ENCODE results near the gene ZNF385D.
"Not testable (repeated sequence)": the region's sequence is repeated elsewhere in the genome, so short reads cannot be mapped to it uniquely, and the experiment has no call there.

ZNF385D gene

DNA sequence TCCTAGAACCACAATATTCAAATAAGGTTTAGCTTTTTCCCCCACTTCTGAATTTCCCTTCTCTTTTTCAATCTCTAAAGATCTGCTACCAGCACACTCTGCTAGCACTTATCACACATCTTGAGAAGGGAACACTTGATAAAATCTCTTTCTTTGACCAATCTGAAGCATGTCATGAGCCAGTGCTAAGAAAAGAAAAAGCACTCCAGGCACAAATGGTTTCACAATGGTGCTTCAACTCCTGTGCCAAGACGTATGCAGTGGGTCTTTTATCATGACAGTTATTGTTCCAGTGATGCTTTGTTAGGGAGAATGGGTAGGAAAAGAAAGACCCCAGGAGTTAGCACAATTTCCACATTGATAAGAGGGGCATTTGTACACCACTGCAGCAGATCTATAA lies 248.4 kb downstream of the ZNF385D start:
- H3K4me1 ChIP-seq (ENCODE audit: insufficient read depth, low read length): no peaks in the 10 kb centered on the region
- TF ChIP-seq, protein P1, sequence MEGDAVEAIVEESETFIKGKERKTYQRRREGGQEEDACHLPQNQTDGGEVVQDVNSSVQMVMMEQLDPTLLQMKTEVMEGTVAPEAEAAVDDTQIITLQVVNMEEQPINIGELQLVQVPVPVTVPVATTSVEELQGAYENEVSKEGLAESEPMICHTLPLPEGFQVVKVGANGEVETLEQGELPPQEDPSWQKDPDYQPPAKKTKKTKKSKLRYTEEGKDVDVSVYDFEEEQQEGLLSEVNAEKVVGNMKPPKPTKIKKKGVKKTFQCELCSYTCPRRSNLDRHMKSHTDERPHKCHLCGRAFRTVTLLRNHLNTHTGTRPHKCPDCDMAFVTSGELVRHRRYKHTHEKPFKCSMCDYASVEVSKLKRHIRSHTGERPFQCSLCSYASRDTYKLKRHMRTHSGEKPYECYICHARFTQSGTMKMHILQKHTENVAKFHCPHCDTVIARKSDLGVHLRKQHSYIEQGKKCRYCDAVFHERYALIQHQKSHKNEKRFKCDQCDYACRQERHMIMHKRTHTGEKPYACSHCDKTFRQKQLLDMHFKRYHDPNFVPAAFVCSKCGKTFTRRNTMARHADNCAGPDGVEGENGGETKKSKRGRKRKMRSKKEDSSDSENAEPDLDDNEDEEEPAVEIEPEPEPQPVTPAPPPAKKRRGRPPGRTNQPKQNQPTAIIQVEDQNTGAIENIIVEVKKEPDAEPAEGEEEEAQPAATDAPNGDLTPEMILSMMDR (IDR thresholded peaks at IDR 0.05; ENCODE audit: borderline replicate concordance, extremely low read depth, low read length, poor library complexity, severe bottlenecking): no peak
- TF ChIP-seq EZH2 (IDR thresholded peaks at IDR 0.05; ENCODE audit: borderline replicate concordance, low read depth, low read length, severe bottlenecking): no peak
- H3K9ac ChIP-seq (ENCODE audit: low read depth, low read length): no peak overlapping the region
- no peak for DNase-seq
- H3K27ac ChIP-seq (ENCODE audit: low read length): no peak overlapping the region
- no peak for ATAC-seq (ENCODE audit: insufficient read depth, low read depth)
- H3K36me3 ChIP-seq (ENCODE audit: insufficient read depth, low read length): no peaks in the 10 kb centered on the region
- H2AFZ ChIP-seq (ENCODE audit: low read depth, low read length): no peak overlapping the region
- H4K20me1 ChIP-seq (ENCODE audit: insufficient read depth, low read length): no peaks in the 10 kb centered on the region
- H3K9me3 ChIP-seq (ENCODE audit: insufficient read depth, low read length, severe bottlenecking): no peaks in the 10 kb centered on the region
- no peaks in the 10 kb centered on the region for H3K79me2 ChIP-seq (ENCODE audit: insufficient read depth, low read length)
- H3K4me2 ChIP-seq (ENCODE audit: insufficient read depth, low read length): no peak overlapping the region
- H3K4me3 ChIP-seq (ENCODE audit: low read depth in 1 of 2, low read length in 2 of 2): no peak overlapping the region
- H3K27me3 ChIP-seq (ENCODE audit: insufficient read depth, low read length, poor library complexity): no peaks in the 10 kb centered on the region

DNA sequence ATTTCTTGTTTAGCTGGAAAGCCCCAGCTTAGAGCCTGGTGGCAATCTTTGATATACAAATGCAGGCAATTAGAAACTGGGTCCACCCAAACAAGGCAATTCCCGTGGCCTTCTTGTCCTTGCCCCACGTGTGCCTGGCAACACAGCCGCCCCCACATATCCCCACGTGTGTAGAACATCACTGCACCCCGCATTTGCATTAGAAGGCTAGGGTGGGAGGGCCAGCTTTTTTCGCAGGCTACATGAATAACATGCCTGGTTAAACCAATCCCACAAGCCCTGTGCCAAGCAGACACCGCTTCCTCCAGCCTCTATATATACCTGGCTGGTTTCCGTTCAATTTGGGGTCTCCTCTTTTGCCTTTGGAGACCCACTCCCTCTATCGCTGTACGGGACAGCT lies 250.2 kb downstream of the ZNF385D start:
- Histone ChIP-seq H3K79me2 (ENCODE audit: insufficient read depth, low read length) (no peaks in the 10 kb centered on the region), H3K4me1 (ENCODE audit: insufficient read depth, low read length) (no peaks in the 10 kb centered on the region), H3K4me3 (ENCODE audit: low read depth in 1 of 2, low read length in 2 of 2) (no peak overlapping the region), H3K4me2 (ENCODE audit: insufficient read depth, low read length) (no peak overlapping the region), H3K27ac (ENCODE audit: low read length) (no peak overlapping the region), H3K9ac (ENCODE audit: low read depth, low read length) (no peak overlapping the region), H3K27me3 (ENCODE audit: insufficient read depth, low read length, poor library complexity) (no peaks in the 10 kb centered on the region), H2AFZ (ENCODE audit: low read depth, low read length) (no peak overlapping the region), H3K9me3 (ENCODE audit: insufficient read depth, low read length, severe bottlenecking) (no peaks in the 10 kb centered on the region), H4K20me1 (ENCODE audit: insufficient read depth, low read length) (no peaks in the 10 kb centered on the region), H3K36me3 (ENCODE audit: insufficient read depth, low read length) (no peaks in the 10 kb centered on the region)
- TF ChIP-seq, protein P1 (IDR thresholded peaks at IDR 0.05; ENCODE audit: borderline replicate concordance, extremely low read depth, low read length, poor library complexity, severe bottlenecking): no peak
- TF ChIP-seq EZH2 (IDR thresholded peaks at IDR 0.05; ENCODE audit: borderline replicate concordance, low read depth, low read length, severe bottlenecking): no peak
- no peak for DNase-seq
- no peak for ATAC-seq (ENCODE audit: insufficient read depth, low read depth)

DNA sequence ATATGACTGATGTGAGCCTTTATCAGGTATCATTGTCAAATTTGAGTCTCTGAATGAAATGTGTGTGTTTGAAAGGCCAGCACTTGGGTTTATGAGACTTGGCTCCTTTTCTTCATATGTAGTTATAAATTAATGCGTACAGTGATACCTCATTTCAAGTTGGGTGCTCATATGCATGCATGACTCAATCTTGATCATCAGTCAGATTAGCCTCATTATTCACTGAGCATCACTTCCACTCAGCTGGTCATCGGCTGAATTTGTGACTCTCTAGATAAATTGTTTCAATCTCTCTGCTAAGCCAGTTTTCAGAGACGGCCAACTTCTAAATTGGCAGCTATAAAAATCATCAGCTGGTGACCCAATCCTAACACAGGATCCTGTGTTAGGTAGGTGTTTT lies 260.3 kb downstream of the ZNF385D start:
- H3K9ac ChIP-seq (ENCODE audit: low read depth, low read length); H3K9me3 ChIP-seq (ENCODE audit: insufficient read depth, low read length, severe bottlenecking); H3K4me2 ChIP-seq (ENCODE audit: insufficient read depth, low read length); H3K27ac ChIP-seq (ENCODE audit: low read length); H3K4me1 ChIP-seq (ENCODE audit: insufficient read depth, low read length); H3K36me3 ChIP-seq (ENCODE audit: insufficient read depth, low read length); H2AFZ ChIP-seq (ENCODE audit: low read depth, low read length); ATAC-seq (ENCODE audit: insufficient read depth, low read depth); DNase-seq; H3K27me3 ChIP-seq (ENCODE audit: insufficient read depth, low read length, poor library complexity); H3K4me3 ChIP-seq (ENCODE audit: low read depth in 1 of 2, low read length in 2 of 2); H3K79me2 ChIP-seq (ENCODE audit: insufficient read depth, low read length); H4K20me1 ChIP-seq (ENCODE audit: insufficient read depth, low read length): not testable (repeated sequence)

DNA sequence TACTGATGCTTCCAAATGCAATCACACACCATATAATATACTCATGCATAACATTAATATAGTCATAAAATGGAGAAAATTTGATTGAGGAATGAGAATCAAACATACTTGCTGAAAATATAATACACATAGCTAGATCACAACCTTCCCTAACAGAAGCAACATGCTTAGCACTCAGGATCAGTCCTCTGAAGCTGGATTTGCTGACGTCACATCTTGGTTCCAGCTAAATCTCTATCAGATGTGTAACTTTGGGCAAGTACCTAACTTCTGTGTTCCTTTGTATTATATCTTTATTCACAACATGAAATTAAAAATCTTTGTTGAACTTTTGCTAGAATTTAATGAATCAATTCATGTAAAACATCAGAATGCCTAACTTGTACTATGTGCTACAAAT lies 263.5 kb downstream of the ZNF385D start:
- Histone ChIP-seq H2AFZ (ENCODE audit: low read depth, low read length) (no peak overlapping the region), H3K9ac (ENCODE audit: low read depth, low read length) (no peak overlapping the region), H3K4me2 (ENCODE audit: insufficient read depth, low read length) (no peak overlapping the region), H3K27me3 (ENCODE audit: insufficient read depth, low read length, poor library complexity) (no peaks in the 10 kb centered on the region), H3K36me3 (ENCODE audit: insufficient read depth, low read length) (no peaks in the 10 kb centered on the region), H3K9me3 (ENCODE audit: insufficient read depth, low read length, severe bottlenecking) (no peaks in the 10 kb centered on the region), H4K20me1 (ENCODE audit: insufficient read depth, low read length) (no peaks in the 10 kb centered on the region), H3K79me2 (ENCODE audit: insufficient read depth, low read length) (no peaks in the 10 kb centered on the region), H3K4me1 (ENCODE audit: insufficient read depth, low read length) (no peaks in the 10 kb centered on the region), H3K4me3 (ENCODE audit: low read depth in 1 of 2, low read length in 2 of 2) (no peak overlapping the region), H3K27ac (ENCODE audit: low read length) (no peak overlapping the region)
- no peak for TF ChIP-seq EZH2 (IDR thresholded peaks at IDR 0.05; ENCODE audit: borderline replicate concordance, low read depth, low read length, severe bottlenecking)
- TF ChIP-seq, protein P1 (IDR thresholded peaks at IDR 0.05; ENCODE audit: borderline replicate concordance, extremely low read depth, low read length, poor library complexity, severe bottlenecking): no peak
- no peak for ATAC-seq (ENCODE audit: insufficient read depth, low read depth)
- no peak for DNase-seq

DNA sequence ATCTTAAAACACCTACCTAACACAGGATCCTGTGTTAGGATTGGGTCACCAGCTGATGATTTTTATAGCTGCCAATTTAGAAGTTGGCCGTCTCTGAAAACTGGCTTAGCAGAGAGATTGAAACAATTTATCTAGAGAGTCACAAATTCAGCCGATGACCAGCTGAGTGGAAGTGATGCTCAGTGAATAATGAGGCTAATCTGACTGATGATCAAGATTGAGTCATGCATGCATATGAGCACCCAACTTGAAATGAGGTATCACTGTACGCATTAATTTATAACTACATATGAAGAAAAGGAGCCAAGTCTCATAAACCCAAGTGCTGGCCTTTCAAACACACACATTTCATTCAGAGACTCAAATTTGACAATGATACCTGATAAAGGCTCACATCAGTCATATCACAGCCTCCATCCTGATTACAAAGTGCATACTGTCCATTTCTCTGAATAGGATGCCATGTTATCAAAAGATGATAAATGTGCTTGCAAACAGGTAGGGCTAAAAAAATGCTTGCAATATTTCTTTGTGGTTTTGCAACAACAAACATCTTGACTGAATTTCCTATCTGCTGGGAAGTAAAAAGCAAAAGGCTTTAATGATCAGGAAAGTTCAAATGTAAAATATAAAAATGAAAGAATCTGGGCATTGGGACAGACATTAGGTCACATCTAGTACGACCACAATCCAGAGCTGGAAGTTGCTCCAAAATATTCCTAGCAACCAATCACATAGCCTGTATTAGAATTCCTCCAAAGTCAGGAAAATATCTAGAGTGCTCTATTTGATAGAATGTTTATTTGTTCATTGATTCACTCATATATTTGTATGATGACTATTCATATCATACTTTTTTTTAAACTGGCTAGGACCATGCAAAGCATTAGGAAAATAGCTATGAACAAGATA lies 264.7 kb downstream of the ZNF385D start:
- H3K9me3 ChIP-seq (ENCODE audit: insufficient read depth, low read length, severe bottlenecking); H3K79me2 ChIP-seq (ENCODE audit: insufficient read depth, low read length); H3K27me3 ChIP-seq (ENCODE audit: insufficient read depth, low read length, poor library complexity); H2AFZ ChIP-seq (ENCODE audit: low read depth, low read length); H3K4me3 ChIP-seq (ENCODE audit: low read depth in 1 of 2, low read length in 2 of 2); H3K36me3 ChIP-seq (ENCODE audit: insufficient read depth, low read length); H3K9ac ChIP-seq (ENCODE audit: low read depth, low read length); DNase-seq; H3K4me1 ChIP-seq (ENCODE audit: insufficient read depth, low read length); H3K27ac ChIP-seq (ENCODE audit: low read length); H3K4me2 ChIP-seq (ENCODE audit: insufficient read depth, low read length); H4K20me1 ChIP-seq (ENCODE audit: insufficient read depth, low read length); ATAC-seq (ENCODE audit: insufficient read depth, low read depth): not testable (repeated sequence)
